Measurements from ENCODE around the gene CLDN2. TPM values are rescaled to one million over a fixed set of nuclear protein-coding genes. Genes with fewer than 3 reads are reported as not detected.

CLDN2 gene
- total RNA-seq, 1 donor from 2014 or later, result 236 TPM

DNA sequence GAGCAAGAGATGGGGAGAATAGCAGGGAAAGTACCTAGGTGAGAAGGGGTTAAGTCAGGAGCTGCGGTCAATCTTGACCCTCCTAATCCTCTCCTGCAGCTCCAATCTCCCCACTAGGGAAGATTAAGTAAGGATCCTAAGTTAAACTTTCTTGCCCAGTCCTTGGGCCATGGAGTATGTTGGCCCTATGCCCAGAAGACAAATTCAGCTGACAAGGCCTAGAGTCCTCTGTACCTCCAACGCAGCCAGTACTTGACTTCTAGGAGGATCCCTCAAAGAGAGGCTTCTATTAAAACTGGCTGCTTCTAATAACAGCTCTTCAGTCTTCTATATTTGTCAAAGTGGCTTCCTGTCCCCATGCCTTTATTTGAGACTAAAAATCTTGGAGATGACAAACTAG, 1.4 kb downstream of the CLDN2 start:
- no peak for DNase-seq (ENCODE audit: low spot score)

DNA sequence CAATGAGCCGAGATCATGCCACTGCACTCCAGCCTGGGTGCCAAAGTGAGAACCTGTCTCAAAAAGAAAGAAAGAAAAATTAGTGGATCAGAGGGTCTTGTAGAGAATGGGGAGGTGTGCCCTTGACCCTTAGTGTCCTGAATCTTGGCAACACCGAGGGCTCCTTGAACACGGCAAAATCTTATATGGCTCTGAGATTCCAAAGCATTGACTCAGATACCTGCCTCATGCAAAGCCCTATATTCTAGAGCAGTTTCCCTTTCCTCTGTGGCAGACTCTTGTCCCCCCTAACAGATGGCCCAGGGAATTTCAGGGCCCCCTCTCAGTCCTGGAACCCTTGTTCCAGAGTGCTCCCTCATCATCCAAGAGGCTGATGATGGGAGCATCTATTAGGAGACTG, 6.8 kb downstream of the CLDN2 start:
- no peak for DNase-seq (ENCODE audit: low spot score)

DNA sequence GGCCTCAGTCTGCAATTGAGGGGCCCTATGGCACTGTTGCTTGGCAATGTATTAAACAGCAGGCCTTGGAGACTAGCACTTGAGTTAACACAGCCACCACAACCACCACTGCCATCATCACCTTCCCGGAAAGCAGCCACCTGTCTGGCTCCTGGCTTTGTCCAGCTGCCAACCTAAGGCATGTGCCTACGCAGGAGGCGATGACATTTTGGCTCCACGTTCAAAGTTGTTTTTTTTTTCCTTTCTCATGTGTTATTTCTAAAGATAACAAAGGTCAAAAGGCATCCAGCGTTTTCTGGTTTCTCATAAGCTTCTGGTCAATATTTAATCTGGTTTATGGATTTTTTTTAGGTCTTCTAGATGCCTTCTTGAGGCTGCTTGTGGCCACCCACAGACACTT, 7.5 kb downstream of the CLDN2 start:
- DNase-seq (ENCODE audit: low spot score), result peak; percentile 49

DNA sequence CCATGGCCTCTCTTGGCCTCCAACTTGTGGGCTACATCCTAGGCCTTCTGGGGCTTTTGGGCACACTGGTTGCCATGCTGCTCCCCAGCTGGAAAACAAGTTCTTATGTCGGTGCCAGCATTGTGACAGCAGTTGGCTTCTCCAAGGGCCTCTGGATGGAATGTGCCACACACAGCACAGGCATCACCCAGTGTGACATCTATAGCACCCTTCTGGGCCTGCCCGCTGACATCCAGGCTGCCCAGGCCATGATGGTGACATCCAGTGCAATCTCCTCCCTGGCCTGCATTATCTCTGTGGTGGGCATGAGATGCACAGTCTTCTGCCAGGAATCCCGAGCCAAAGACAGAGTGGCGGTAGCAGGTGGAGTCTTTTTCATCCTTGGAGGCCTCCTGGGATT, 8.0 kb downstream of the CLDN2 start:
- DNase-seq (ENCODE audit: low spot score), result no peak

DNA sequence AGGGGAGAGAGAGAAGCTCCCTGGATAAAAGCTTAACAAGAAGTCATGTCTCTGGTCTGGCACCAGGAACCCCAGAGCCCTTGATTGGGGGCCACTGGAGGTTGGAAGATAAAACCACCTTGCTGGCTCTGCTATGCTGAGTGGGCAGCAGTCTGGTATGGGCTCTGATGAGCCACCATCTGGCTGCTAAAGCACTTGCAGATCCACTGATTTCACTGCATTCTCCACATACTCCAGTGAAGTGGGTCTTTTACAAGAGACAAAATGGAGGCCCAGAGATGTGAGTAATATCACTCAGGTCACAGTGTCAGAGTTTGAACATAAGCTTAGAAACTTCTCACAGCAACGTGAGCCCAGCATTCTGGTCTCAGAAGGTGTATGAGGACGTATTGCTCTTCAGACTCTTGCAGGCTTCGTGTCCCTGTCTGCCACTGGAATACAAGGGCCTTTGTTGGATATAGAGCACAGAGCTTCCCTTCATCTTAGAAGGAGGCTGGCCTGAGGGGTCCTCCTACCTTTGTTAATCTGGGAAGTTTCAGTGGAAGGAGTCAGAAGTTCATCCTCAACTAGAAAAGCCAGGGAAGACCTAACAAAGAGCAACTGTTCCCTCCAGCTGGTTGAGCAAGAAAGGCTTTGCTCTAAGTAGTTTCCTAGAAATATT, 11.8 kb downstream of the CLDN2 start:
- no peak for DNase-seq (ENCODE audit: low spot score)

DNA sequence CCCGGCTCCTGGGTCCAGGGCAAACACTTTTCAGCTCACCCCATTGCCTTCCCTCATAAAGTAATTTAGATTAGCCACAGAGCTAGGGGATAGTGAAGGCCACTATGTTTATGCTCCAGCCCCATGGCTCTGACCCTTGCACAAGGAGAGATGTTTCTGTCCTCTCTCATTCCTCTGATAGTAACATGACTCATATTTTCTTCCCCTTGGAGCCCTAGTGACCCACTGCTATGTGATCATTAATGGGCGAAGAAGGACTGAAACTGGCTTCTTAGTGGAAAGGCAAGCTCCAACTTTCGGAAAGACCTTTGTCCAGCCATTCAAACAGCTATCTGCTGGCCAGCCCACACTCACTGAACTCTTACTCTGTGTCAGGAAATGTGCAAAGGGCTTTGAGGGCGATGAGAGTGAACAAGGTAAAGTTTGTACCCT, 12.3 kb downstream of the CLDN2 start:
- no peak for DNase-seq (ENCODE audit: low spot score)

DNA sequence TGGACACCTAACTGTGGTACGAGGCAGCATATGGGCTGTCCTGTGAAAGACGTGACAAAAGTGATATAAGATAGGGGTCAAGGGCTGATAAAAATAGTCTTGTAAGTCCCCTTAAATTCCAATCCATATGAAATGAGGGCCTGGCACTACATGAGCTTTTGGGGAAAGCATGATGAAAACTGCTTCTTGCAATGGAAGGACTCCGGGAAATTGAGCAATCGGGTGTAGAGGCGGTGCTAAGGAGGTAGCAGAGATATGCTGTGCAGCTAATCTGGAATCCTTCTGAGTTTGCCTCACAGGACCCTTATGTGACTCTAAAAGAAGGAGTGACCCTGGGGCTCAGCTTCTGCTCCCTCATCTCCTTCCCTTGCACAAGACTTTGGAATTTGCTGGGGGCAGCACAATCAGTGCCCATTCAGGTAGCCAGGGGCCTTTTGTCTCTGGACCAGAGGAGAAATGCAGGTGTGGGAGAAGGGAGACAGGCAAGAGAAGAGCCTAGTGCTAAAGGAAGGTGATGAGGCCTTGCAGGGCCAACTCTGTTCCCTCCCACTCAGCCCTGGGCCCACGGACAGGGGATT, 12.8 kb downstream of the CLDN2 start:
- no peak for DNase-seq (ENCODE audit: low spot score)

DNA sequence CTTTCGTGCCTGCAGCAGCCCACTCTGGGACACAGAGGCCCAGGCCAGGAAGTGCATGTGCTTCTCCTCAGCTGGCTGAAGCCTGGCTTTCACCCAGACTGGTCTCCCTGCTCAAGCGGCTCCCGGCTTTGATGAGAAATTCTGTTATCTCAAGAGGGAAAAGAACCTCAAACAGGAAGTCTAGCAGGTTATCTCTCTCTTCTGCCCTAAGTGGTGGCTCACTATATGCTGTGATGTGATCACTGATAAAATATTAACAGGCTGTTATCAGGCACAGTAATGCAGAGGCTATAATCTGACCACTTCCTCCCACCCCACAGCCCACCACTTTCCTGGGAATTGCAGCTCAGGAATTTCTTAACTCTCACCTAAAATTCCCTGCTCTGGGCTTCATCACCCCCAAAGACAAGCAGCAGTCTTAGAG, 13.3 kb downstream of the CLDN2 start:
- peak; percentile 54 for DNase-seq (ENCODE audit: low spot score)

DNA sequence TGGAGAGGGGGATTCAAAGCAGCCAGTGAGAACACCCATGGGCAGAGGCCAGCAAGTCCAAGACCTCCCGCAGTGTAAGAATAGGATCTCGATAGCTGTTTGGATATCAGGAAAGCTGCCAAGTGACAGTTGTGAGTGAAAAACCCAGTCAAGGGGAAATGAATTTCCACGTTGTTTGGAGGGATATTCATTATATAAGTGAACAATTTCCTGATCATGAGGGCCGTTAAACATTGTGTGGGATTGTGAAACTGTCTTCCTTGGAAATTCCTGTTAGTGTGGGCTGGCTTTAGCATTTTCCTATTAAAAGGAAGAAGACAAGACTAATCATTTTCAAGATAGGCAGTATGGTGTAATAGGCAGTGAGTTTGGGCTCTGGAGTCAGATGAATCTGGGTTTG, 15.0 kb downstream of the CLDN2 start:
- DNase-seq (ENCODE audit: low spot score), result no peak

DNA sequence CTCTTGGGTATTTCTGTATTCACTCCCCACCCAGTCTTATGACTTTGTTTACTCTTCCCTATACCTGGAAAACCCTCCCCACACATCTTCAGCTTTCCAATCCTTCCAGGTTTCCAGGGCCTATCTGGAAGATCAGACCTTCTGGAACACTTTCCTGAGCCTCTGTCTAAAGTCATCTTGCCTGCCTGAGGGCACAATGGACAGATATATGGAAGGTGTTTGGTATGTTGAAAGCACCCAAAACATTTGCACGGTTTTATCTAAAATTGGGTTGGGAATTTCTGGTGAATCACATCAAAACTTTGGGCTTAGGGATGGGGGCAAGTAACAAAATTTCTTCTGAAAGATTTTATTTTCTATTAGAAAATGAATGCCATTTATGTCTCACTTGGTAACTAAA, 16.0 kb downstream of the CLDN2 start:
- no peak for DNase-seq (ENCODE audit: low spot score)

DNA sequence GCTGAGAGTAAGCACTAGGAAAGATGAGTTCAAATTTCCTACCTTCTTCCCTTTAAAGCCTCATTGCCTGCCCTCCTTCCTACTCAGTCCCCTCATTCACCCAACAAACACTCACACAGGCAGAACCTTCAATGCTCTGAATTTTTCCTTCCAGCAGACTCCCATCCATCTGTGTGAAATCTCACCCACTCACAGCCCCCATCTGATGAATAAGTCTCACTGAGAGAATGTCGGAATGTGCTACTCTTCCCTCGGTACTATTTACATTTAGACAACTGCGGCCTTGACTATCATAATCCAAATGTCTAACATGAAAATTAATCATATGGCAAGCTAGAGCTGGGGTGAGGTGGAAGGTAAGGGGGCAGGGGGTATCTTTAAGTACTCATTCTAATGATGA, 19.4 kb downstream of the CLDN2 start:
- no peak for DNase-seq (ENCODE audit: low spot score)

DNA sequence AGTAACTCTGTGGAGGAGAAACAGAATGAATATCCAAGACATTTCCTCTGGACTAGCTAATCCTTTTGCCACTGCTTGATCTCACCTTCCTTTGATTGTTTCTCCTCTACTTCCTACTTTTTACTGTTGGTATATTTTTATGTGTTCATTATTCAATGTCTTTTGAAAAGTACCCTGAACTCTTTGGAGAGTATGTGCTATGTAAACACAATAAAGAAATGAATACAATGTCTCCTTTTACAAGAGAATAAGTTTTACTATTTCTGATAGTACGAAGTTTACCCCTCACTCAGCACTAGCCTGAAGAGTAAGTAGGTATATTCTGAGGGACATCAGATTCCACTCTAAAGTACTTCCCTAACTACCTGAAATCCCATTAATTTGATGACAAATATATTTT, 19.9 kb downstream of the CLDN2 start:
- no peak for DNase-seq (ENCODE audit: low spot score)

DNA sequence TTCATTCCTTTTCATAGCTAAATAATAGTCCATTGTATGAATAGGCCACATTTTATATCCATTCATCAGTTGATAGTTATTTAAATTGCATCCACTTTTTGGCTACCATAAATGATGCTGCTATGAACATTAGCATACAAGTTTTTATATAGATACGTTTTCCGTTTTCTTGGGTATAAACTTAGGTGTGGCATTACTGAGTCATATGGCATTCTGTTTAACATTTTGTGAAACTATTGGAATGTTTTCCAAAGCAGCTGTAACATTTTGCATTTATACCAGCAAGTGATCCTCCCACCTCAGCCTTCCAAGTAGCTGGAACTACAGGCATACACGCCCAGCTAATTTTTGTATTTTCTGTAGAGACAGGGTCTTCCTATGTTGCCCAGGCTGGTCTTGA, 26.3 kb downstream of the CLDN2 start:
- no peak for DNase-seq (ENCODE audit: low spot score)

DNA sequence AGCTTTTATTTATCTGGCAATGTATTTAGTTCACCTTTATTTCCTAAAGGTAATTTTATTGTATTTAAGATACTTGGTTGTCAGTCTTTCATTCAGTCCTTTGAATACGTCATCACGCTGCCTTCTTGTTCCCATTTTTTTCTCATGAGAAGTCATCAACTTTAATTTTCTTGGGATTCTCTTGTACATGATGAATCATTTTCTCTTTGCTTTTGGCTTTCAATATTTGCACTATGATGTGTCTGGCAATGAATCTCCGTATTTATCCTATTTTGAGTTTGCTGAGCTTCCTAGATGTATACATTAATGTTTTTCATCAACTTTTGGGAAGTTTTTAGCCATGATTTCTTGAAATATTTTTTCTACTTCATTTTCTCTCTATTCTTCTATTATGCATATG, 28.4 kb downstream of the CLDN2 start:
- DNase-seq (ENCODE audit: low spot score), result no peak

DNA sequence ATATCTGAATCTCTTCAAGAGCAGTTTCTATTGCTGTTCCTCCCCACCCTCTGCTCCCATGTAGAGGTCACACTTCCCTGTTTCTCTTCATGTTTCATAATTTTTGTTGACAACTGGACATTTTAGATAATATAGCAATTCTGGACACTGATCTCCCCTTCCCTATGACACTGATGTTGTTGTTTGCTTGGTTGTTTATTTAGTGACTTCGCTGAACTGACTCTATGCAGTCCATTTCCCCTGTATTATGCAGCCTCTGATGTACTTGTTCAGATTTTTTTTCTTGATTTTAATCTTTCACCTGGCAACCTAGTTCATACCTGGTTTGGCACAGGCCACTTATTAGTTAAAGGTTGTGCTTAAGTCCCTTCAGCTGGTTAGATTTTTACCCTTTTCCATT, 29.2 kb downstream of the CLDN2 start:
- no peak for DNase-seq (ENCODE audit: low spot score)

DNA sequence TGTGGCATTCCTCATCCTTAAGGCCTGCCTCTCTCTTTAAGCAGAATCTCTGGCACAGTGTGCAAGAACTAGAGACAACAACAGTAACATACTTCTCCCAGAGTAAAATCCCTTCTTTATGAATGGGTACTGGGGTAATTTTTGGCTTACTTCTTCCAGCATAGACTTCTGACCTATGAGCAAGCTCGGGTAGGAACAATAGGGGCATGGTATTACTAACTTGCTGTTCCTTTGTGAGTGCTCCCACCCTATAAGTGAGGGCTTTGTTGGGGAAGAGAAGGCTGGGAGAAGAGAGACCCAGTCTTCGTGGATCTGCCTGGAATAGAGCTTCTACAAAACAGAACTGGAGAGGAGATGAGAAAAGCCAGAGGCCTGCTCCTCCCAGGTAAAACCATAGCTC, 30.2 kb downstream of the CLDN2 start:
- no peak for DNase-seq (ENCODE audit: low spot score)

DNA sequence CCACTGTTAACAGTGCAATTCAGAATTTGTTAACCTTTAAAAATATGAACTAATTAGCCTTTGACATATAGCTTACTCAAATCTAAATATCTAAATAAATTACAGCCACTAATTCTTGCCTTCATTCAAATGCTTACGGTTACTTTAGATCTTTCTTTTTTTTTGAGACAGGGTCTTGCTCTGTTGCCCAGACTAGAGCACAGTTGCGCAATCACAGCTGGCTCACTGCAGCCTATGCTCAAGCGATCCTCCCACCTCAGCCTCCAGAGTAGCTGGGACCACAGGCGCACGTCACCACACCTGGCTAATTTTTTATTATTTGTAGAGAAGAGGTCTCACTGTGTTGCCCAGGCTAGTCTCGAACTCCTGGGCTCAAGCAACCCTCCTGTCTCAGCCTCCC, 31.0 kb downstream of the CLDN2 start:
- DNase-seq (ENCODE audit: low spot score), result no peak

DNA sequence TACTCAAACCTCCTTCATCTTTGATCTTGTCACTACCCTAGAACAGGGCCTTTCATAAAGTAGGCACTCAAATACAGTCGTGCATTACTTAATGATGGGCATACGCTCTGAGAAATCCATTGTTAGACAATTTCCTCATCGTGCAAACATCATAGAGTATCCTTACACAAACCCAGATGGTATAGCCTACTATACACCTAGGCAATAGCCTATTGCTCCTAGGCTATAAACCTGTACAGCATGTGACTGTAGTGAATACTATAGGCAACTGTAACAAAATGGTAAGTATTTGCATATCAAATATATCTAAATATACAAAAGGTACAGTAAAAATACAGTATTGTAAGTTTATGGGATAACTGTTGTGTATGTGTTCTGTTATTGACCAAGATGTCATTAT, 31.9 kb downstream of the CLDN2 start:
- no peak for DNase-seq (ENCODE audit: low spot score)

DNA sequence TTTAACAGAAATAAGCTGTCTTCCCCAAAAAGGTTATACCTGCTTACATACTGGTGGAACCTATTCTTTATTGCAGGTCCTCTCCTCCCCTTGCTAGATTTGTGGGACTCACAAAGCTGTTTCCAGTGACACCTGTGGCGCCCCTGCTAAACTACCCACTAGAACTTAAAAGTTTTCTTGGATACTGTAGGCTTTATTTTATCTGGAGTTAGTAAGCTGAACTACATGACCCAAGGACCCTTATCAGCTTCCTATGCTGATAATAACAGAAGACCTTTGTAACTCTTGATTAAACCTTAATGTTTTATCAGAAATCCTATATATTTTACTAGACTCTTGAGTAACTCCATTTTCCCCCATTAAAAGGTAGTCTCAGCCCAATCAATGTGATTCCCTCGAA, 32.3 kb downstream of the CLDN2 start:
- no peak for DNase-seq (ENCODE audit: low spot score)

DNA sequence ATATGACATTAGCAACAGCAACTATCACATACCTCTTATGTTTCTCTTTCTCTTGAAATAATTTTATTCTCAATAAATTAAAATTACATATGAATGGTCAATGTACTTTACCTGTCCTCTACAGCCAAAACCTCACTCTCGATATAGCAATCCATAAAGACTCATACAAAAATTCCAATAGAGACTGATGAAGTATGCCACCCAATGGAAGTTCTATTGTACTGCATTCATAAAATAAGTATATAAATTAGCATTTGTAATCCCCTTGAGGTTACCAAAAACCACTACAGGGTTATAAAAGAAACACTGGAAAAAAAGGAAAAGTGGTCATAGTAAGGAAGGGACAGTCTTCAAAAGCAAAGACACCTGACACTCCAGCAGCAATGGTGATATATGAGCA, 32.8 kb downstream of the CLDN2 start:
- no peak for DNase-seq (ENCODE audit: low spot score)

DNA sequence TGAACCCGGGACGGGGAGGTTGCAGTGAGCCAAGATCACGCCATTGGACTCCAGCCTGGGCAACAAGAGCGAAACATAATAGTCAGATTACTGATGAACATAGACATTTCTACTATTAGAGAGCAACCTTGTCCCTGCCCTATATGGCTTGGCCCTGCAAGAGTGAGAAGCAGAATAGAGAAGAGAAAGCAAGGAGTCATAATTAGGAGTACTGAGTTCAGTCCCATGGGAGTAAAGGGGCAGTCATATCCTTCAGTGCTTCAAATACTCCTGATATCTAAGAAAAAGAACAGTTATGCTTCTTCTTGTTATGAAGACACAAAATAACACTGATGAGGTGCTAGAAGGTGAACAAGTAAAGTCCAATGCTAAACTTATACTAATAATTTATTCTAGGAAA, 33.8 kb downstream of the CLDN2 start:
- DNase-seq (ENCODE audit: low spot score), result no peak

DNA sequence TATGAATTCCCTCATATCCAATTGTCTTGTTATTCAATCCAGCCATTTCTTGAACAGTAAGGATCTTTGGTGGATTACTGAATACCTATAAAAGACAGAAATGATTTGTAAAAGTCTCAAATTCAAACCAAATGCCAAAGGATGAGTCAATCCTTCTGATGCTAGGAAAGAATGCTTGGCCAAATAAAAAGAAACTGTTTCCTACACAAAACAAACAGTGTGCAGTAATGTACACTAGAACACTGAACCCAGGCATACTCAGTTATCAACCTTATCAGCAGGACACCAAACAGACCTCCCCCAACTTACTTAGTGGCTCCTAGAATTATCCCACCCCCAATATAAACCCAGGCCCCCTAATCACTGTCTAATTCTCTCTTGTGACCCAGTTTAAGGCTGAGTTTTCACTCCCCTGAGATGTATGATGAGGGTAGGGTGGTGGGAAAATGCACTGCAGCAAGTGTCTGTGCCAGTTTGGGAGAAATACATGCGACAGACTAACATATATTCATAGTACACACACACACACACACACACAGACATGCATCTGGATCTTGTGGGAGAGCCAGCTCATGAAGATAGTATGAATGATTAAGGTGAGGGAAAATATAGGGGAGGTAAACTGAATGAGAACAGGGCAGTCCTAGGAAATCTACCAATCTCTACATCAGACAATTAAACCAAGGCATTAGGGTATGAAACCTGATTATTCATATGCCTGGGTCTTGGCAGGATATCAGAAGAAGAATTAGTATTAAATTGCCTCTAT, 35.0 kb downstream of the CLDN2 start:
- DNase-seq (ENCODE audit: low spot score), result no peak

DNA sequence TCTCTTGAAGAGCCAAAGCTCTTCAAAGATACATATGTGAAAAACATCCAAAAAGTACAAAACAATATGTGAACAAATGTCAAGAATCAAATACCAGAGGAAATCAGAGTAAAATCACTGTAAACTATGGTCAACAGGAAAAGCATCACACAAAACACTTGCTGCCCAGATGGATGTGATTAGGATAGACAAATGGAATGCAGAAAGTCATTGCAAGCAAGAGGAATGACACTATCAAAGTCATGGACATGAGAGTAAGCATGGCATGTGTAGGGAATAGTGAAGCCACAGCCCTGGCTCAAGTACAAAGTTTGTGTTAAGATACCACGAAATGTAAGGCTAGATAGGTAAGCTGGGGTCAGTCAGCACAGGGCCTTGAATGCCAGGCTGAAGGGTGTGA, 37.7 kb downstream of the CLDN2 start:
- DNase-seq (ENCODE audit: low spot score), result no peak
